CD4-positive, alpha-beta T cell treated with Interleukin-21 for 1 hour (primary cell): ENCODE measurements around the gene RASGEF1B.
"Not testable (repeated sequence)": the region's sequence is repeated elsewhere in the genome, so short reads cannot be mapped to it uniquely, and the experiment has no call there.

Source experiments
- DNase-seq: peaks from one replicate; pipeline ENCODE4 v3.0.0-alpha.2; 2020

Gene RASGEF1B

GRCh38 chr4:81429031-81429430 is 42.7 kb downstream of the RASGEF1B start:
- no peak for DNase-seq

- no peak for DNase-seq
These were observed 43.7 kb downstream of the RASGEF1B start for GRCh38 chr4:81428002-81428401.

DNA sequence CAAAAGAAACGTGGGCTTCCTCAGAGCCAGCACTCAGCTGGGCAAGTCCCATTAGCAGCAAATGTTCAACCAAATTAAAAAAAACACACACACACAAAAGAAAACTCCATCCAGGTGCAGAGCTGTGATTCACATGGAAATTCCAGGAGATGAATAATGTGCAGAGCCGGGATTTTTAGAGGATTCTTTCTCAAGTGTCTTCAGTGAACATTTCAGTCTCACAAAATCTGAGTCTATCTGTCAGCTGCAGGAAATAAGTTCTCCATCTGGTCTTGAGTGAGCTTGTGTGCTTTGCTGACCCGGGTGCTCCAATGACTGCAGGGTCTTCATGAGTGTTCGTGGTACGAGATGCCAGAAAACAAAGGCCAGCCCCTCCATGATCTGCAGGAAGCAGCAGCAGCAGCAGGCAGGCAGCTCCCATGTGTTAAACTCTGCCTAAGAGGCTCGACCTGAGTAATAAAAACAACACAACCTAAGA is 44.3 kb downstream of the RASGEF1B start:
- no peak for DNase-seq

- DNase-seq = no peak
These were observed 44.9 kb downstream of the RASGEF1B start for GRCh38 chr4:81426770-81427289.

DNA sequence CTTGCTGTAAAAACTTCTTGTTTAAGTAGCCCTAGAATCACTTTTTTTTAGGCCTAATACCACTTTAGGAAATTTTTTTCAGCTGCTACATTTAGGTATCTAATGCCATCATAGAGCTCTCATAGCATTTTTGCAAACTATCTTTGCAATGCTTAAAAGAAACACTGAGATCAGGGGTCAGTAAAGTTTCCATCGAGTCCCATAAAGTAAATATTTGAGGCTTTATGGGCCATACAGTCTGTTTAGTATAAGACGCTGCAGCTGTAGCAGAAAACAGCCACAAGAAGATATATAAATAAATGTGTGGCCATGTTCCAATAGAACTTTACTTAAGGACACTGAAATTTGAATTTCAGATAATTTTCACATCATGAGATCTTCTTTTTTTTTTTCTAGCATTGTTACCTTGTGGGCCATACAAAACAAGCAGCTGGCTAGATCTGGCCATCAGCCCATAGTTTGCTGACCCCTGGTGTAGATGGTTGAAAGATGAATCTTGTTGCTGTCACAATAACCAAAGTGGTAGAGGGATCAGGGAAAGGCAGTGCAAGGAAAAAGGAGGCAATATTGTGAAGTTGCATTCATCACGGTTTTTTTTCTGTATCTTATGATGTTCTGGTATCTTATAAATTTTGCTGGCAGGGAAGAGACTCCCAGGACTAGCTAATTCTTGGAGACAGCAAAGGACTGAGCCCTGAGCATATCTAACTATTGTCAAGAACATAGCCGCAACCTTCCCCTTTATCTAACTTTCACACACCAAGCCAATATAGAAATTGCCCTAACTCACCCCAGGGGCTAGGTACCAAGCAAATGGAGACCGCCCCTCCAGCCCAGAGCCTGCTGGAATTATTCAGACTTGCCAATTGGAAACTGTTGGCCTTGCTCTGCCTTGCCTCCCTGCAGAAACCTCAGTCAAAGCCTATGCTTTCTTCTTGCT is 46.6 kb downstream of the RASGEF1B start:
- no peak for DNase-seq

DNA sequence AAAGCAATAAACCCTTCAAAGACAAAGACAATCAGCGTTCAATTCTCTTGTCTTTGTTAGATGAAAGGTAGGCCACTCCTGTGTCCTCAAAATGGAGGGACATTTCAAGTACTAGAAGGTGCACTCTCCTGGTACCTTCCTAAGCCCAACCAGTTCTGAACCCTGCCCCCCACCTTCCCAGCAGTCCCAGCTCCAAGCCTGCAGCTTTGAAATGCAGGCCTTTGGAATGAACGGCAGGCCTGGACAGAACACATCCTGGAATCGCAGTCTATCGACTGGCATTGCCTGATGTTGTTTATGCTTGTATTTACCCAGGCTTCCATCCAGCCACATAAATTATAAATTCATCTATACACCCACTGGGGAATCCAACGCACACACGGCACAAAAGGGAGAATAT is 47.4 kb downstream of the RASGEF1B start:
- DNase-seq = no peak

DNA sequence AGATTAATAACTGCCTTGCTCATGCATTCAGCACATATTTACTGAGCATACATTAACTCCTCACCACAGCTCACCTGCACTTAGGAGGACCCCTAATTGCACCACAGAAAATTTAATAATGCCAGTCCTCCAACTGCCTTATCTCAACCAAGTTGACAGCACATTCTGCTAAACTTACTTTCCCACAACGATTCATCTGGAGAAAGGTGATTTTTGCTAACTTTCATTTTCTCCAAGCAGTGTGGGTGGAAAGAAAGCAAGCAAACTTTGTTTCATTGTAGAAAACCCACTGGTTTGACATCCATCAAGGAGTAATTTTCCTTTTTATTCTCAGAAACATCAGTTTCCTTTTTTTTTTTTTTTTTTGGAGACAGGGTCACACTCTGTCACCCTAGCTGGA is 49.1 kb downstream of the RASGEF1B start:
- no peak for DNase-seq

GRCh38 chr4:81421346-81422218 is 50.1 kb downstream of the RASGEF1B start:
- DNase-seq = peak; percentile 21

GRCh38 chr4:81418572-81418971 is 53.1 kb downstream of the RASGEF1B start:
- DNase-seq = no peak

DNA sequence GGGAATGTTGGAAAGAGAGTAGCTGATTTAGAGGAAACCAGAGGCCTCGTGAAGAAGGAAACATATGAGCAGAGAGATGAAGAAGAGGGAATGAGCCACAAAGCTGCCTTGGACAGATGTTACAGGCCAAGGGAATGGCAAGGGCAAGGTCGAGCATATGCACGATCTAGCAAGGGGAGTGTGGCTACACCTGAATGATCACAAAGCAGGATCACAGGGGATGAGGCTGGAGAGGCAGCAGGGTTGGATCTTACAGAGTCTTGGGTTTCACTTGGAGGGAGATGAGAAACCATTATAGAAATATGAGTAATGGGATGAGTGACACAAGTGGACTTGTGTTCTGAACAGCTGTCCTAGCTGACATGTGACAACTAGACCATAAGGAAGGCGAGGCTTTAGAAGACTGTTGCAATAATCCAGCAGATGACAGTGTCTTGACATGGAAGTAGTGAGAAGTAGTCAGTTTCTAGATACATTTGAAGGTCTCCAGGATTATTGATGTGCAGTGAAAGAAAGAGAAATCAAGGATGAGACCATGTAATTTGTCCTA is 58.7 kb downstream of the RASGEF1B start:
- no peak for DNase-seq

- no peak for DNase-seq
These were observed 61.0 kb downstream of the RASGEF1B start for GRCh38 chr4:81410680-81411079.

DNA sequence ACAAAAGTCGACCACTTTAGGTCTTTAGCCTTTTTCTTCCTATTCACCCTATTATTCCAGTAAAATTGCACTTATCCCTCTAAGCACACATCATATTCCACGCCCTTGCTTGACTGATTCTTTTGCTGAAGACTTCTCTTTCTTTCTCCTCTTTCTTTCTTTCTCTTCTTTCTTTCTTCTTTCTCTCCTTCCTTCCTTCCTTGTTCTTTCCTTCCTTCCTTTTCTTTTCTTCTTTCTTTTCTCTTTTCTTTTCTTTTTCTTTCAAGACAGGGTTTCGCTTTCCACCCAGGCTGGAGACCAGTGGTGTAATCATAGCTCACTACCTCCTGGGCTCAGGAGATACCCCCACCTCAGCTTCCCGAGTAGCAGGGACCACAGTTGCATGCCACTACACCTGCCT is 61.9 kb downstream of the RASGEF1B start:
- DNase-seq = no peak

DNA sequence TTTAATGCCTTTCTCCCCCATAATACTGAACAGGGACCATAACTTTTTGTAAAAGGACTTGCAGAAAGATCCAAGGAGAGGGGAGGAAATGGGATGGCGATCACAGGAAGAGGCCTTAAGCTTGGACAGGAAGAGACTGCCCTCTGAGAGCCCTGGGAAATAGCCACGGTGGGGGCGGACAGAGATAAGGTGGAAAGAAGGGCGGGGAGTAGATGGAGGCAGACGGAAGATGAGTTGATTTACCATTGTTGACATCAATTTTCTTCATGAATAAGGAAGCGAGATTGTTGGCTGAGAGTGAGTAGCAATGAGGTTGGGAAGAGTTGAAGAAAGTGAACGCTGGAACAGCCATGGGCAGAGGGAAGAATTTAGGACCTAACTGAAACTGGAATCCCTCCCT is 63.4 kb downstream of the RASGEF1B start:
- no peak for DNase-seq

GRCh38 chr4:81407726-81408125 is 64.0 kb downstream of the RASGEF1B start:
- no peak for DNase-seq

- not testable (repeated sequence) for DNase-seq
These were observed 65.2 kb downstream of the RASGEF1B start for GRCh38 chr4:81406481-81406880.

DNA sequence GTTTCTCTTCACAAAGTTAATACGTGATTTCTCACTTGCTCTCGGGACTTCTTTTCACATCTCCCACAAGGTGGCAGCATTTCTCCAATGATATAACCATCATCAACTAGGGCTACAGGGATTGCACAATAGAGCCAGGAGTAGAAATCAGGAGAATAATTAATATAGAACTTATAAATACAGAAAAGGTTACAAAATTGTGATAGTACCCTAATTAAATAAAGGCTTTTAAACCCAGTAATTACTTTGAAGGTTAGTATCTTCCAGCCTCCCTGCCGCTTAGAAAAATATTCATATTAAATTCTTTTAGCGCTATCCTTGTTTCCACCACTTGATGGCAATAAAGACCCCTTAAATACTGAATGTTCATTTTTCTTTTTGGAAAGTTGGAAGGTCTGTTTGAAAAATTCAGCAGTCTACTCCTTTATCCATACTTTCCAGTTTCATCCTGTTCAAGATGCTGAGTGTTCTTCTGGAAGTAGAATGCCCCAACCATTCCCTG is 65.8 kb downstream of the RASGEF1B start:
- DNase-seq = peak; percentile 74

- no peak for DNase-seq
These were observed 67.0 kb downstream of the RASGEF1B start for GRCh38 chr4:81404741-81405140.

GRCh38 chr4:81404294-81404693 is 67.4 kb downstream of the RASGEF1B start:
- DNase-seq = no peak

- no peak for DNase-seq
These were observed 72.2 kb downstream of the RASGEF1B start for GRCh38 chr4:81399306-81400086.

DNA sequence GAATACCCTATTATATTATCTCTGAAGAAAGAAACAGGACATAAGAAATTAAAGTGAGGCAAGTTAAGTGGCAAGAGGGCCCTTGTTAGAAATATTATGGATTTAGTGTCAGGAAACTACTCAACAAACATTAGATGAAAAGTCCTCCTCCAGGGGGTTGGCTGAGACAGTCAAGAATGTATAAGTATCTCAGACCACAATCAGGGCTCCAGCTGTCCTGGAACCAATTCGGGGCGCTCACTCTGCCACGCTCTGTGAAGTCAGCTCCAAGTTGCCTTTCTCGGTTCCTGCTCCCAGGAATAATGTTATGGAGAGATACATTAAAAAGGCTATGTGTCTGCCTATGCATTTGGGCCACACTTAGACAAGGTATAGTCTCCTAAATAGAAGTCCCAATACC is 73.3 kb downstream of the RASGEF1B start:
- no peak for DNase-seq

GRCh38 chr4:81397635-81398034 is 74.1 kb downstream of the RASGEF1B start:
- DNase-seq = no peak

- no peak for DNase-seq
These were observed 76.5 kb downstream of the RASGEF1B start for GRCh38 chr4:81395239-81395638.
